AG10803 (cell line): ENCODE data around the gene GNB3.
A peak's percentile ranks its signal among the peaks of the same experiment; 100 is the strongest.

Experiments
- DNase-seq: peaks from one replicate; pipeline ENCODE4 v3.0.0; 2010; ENCODE audit warnings: low read depth
- H3K4me3 ChIP-seq: 2 replicates; pipeline ENCODE4 v1.5.1; 2011; ENCODE audit warnings: mild to moderate bottlenecking, low read length, control low read depth
- CTCF ChIP-seq: conservative IDR thresholded peaks from 2 replicates; pipeline ENCODE4 v1.5.1; 2011; ENCODE audit warnings: mild to moderate bottlenecking, low read length, control low read depth, inconsistent platforms

GNB3 gene

DNA sequence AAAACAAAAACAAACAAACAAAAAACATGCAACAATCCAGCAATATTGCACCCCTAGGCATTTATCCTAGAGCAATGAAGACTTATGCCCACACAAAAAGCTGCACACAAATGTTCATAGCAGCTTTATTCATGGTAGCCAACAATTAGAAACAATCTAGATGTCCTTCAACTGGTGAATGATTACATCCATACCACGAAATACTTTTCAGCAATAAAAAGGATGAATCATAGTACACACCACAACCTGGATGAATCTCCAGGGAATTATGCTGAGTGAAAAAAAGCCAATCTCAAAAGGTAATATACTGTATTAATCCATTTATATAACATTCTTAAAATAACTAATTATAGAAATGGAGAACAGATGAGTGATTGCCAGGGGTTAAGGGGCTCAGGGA lies 33.6 kb upstream of the GNB3 start:
- no peak overlapping the region for H3K4me3 ChIP-seq
- peak; percentile 21 for DNase-seq
- no peak for TF ChIP-seq CTCF

DNA sequence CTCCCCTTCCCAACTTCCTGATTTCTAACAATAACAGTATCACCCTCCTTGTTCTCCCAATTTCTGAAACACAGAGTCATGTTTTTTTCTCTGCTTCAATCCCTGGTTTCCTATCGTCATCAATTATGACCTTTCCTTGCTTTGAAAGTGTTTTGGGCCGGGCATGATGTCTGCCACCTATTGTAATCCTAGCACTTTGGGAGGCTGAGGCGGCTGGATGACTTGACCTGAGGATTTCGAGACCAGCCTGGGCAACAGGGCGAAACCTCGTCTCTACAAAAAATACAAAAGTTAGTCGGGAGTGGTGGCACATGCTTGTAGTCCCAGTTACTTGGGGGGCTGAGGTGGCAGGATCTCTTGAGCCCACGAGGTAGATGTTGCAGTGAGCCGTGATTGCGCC lies 31.7 kb upstream of the GNB3 start:
- H3K4me3 ChIP-seq, result no peak overlapping the region
- no peak for TF ChIP-seq CTCF
- DNase-seq, result no peak

DNA sequence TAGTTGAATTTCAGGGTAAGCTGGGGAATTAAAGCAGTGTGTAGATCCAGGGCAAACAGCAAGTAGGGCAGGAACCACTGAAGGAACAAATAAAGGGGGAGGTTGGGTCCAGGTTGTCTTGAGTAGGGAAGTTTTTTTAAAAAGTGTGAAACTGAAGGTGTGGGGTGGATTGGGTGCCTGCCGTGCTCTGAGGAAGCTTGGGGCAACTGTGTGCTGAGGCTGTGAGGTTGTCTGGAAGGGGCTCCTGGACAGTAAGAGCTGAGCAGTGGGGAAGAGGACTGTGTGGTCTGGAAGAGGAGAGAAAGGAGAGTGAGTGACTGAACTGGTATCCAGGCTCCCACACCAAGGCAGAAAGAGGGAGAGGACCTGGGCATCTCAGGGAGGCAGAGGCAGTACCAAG lies 30.0 kb upstream of the GNB3 start:
- TF ChIP-seq CTCF, result no peak
- DNase-seq, result no peak
- no peak overlapping the region for H3K4me3 ChIP-seq

- H3K4me3 ChIP-seq, result no peak overlapping the region
- no peak for DNase-seq
- no peak for TF ChIP-seq CTCF
Measured at GRCh38 chr12:6813363-6813762, 27.4 kb upstream of the GNB3 start.

GRCh38 chr12:6816598-6816997 lies 24.1 kb upstream of the GNB3 start:
- DNase-seq, result no peak
- H3K4me3 ChIP-seq, result no peak overlapping the region
- TF ChIP-seq CTCF, result no peak

DNA sequence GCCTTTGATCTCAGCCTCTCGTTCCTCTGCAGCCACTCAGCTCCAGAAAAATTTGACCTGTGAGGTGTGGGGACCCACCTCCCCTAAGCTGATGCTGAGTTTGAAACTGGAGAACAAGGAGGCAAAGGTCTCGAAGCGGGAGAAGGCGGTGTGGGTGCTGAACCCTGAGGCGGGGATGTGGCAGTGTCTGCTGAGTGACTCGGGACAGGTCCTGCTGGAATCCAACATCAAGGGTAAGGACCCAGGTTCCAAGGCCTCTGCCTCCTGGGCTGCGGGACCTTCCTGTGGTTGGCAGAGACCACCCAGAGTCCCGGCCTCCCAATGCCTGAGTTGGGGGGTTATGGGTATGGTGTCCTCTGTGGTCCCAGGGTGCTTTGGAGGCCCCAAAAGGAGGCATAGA lies 23.6 kb upstream of the GNB3 start:
- DNase-seq, result no peak
- TF ChIP-seq CTCF, result no peak
- H3K4me3 ChIP-seq, result no peak overlapping the region

GRCh38 chr12:6817662-6818157 lies 23.0 kb upstream of the GNB3 start:
- H3K4me3 ChIP-seq, result no peak overlapping the region
- DNase-seq, result no peak
- no peak for TF ChIP-seq CTCF
